NB4 (cell line): ENCODE data around the gene SOAT1.

Source experiments
- POLR2A ChIP-seq: IDR thresholded peaks from 2 replicates; pipeline ENCODE4 v1.6.1; 2011; ENCODE audit warnings: mild to moderate bottlenecking; ENCODE audit not compliant: insufficient read length; ENCODE audit errors: extremely low read depth
- TF ChIP-seq, protein P1 (sequence below): IDR thresholded peaks from one replicate; pipeline ENCODE4 v1.5.1; 2012; ENCODE audit warnings: low read depth, low read length

DNA sequence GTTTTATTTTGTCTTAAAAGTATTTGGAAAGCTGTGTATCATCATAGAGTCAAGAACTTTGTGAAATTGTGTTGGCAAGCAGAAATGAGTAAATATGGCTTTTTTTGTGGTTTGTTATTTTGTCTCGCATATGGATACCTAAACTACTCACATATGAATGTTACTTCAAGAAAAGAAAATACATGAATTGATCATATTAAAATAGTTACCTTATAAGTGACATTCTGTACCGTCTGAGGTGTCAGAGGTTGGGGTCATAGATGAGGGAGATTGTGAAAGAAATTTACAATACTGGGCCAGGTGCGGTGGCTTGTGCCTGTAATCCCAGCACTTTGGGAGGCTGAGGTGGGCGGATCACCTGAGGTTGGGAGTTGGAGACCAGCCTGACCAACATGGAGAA lies 40.8 kb downstream of the SOAT1 start:
- no peak for TF ChIP-seq POLR2A
- TF ChIP-seq, protein P1, sequence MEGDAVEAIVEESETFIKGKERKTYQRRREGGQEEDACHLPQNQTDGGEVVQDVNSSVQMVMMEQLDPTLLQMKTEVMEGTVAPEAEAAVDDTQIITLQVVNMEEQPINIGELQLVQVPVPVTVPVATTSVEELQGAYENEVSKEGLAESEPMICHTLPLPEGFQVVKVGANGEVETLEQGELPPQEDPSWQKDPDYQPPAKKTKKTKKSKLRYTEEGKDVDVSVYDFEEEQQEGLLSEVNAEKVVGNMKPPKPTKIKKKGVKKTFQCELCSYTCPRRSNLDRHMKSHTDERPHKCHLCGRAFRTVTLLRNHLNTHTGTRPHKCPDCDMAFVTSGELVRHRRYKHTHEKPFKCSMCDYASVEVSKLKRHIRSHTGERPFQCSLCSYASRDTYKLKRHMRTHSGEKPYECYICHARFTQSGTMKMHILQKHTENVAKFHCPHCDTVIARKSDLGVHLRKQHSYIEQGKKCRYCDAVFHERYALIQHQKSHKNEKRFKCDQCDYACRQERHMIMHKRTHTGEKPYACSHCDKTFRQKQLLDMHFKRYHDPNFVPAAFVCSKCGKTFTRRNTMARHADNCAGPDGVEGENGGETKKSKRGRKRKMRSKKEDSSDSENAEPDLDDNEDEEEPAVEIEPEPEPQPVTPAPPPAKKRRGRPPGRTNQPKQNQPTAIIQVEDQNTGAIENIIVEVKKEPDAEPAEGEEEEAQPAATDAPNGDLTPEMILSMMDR: no peak
